ENCODE results near the gene MBNL2.

The MBNL2 gene

GRCh38 chr13:97295283-97296182 is 73.4 kb downstream of the MBNL2 start:
- no peak for DNase-seq

GRCh38 chr13:97296740-97297139 is 74.6 kb downstream of the MBNL2 start:
- DNase-seq: no peak

- DNase-seq: no peak
Observed at GRCh38 chr13:97298816-97299215, 76.7 kb downstream of the MBNL2 start.

GRCh38 chr13:97300871-97301270 is 78.7 kb downstream of the MBNL2 start:
- DNase-seq: no peak

- no peak for DNase-seq
Observed at GRCh38 chr13:97301382-97302095, 79.4 kb downstream of the MBNL2 start.

- peak in 3 of 56 donors; percentile 8 to 35 (median 26) for DNase-seq
Observed at GRCh38 chr13:97302611-97303010, 80.5 kb downstream of the MBNL2 start.

- DNase-seq: no peak
Observed at GRCh38 chr13:97306106-97306505, 84.0 kb downstream of the MBNL2 start.

GRCh38 chr13:97306645-97307044 is 84.5 kb downstream of the MBNL2 start:
- DNase-seq: no peak

GRCh38 chr13:97307118-97307881 is 85.2 kb downstream of the MBNL2 start:
- no peak for DNase-seq

- peak in 34 of 56 donors; percentile 10 to 76 (median 42) for DNase-seq
Observed at GRCh38 chr13:97307882-97308624, 85.9 kb downstream of the MBNL2 start.

- no peak for DNase-seq
Observed at GRCh38 chr13:97308735-97309429, 86.7 kb downstream of the MBNL2 start.

GRCh38 chr13:97310809-97311436 is 88.8 kb downstream of the MBNL2 start:
- no peak for DNase-seq

GRCh38 chr13:97311956-97312355 is 89.8 kb downstream of the MBNL2 start:
- no peak for DNase-seq

- DNase-seq: no peak
Observed at GRCh38 chr13:97313551-97314260, 91.6 kb downstream of the MBNL2 start.

- no peak for DNase-seq
Observed at GRCh38 chr13:97316390-97316789, 94.3 kb downstream of the MBNL2 start.

GRCh38 chr13:97317933-97318332 is 95.8 kb downstream of the MBNL2 start:
- DNase-seq: no peak

- DNase-seq: no peak
Observed at GRCh38 chr13:97318532-97318931, 96.4 kb downstream of the MBNL2 start.

GRCh38 chr13:97319113-97319720 is 97.1 kb downstream of the MBNL2 start:
- DNase-seq: peak in 20 of 56 donors; percentile 11 to 68 (median 28)

- DNase-seq: no peak
Observed at GRCh38 chr13:97321101-97321500, 99.0 kb downstream of the MBNL2 start.
